ENCODE results near the gene CHGA. TPM values are rescaled to one million over a fixed set of nuclear protein-coding genes. Genes with fewer than 3 reads are reported as not detected.

The CHGA gene
- total and polyA plus RNA-seq, 4 donors, result 0.47 to 4.4 (median 0.82) TPM

- peaks cover 0 to 5% (median 0%) of the 10 kb centered on the region in 3 donors for H3K27me3 ChIP-seq (ENCODE audit: control insufficient read depth in 3 of 3, insufficient read depth in 3 of 3, low read length in 2 of 3)
- peaks cover 0 to 6% (median 0%) of the 10 kb centered on the region in 4 donors for H3K9me3 ChIP-seq (ENCODE audit: control insufficient read depth in 4 of 4, insufficient read depth in 3 of 4, low read length in 3 of 4)
- H3K9ac ChIP-seq (ENCODE audit: insufficient read depth in 1 of 2, low read length in 2 of 2), result no peak overlapping the region
- 74 to 80% methylated on average over 14 of the region's 14 CpGs for WGBS, 2 donors
- H3K36me3 ChIP-seq (ENCODE audit: control insufficient read depth in 4 of 4, insufficient read depth in 4 of 4, low read length in 4 of 4), result no peaks in the 10 kb centered on the region
- DNase-seq (no peak), ATAC-seq (ENCODE audit: insufficient read depth, low FRiP score) (no peak)
- no peaks in the 10 kb centered on the region for H3K4me1 ChIP-seq (ENCODE audit: control insufficient read depth in 5 of 5, insufficient read depth in 5 of 5, low read length in 5 of 5)
- H3K4me3 ChIP-seq, result no peak overlapping the region
- H3K27ac ChIP-seq (ENCODE audit: low read depth in 1 of 2, low read length in 1 of 2), result no peak overlapping the region
- TF ChIP-seq CTCF (IDR thresholded peaks at IDR 0.05; ENCODE audit: control extremely low read depth, extremely low read depth), result no peak
These were observed 5.7 kb upstream of the CHGA start for GRCh38 chr14:92917041-92917940.

DNA sequence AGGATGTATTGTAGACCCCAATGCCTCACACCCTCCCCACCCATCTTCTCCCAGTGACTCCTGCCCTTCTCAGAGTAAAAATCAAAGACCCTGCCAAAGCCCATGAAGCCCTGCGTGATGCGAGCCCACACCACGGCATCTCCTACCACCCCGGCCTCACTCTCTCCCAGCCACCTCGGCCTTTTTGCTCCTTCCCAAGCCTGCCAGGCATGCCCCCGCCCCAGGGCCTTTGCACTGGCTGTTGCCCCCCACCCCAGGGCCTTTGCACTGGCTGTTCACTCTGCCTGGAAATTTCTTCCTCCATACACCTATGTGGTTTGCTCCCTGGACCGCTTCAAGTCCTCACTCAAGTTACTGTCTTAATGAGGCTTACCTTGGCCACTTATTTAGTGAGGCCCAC lies 5.0 kb upstream of the CHGA start:
- H3K27me3 ChIP-seq (ENCODE audit: control insufficient read depth in 3 of 3, insufficient read depth in 3 of 3, low read length in 2 of 3), result peaks cover 0 to 7% (median 3%) of the 10 kb centered on the region in 3 donors
- DNase-seq, result no peak
- no peak overlapping the region for H3K27ac ChIP-seq (ENCODE audit: low read depth in 1 of 2, low read length in 1 of 2)
- H3K4me1 ChIP-seq (ENCODE audit: control insufficient read depth in 5 of 5, insufficient read depth in 5 of 5, low read length in 5 of 5), result peaks cover 0 to under 1% (median 0%) of the 10 kb centered on the region in 5 donors
- H3K9me3 ChIP-seq (ENCODE audit: control insufficient read depth in 4 of 4, insufficient read depth in 3 of 4, low read length in 3 of 4), result peaks cover 0 to 6% (median 0%) of the 10 kb centered on the region in 4 donors
- H3K4me3 ChIP-seq, result no peak overlapping the region
- no peaks in the 10 kb centered on the region for H3K36me3 ChIP-seq (ENCODE audit: control insufficient read depth in 4 of 4, insufficient read depth in 4 of 4, low read length in 4 of 4)
- no peak overlapping the region for H3K9ac ChIP-seq (ENCODE audit: insufficient read depth in 1 of 2, low read length in 2 of 2)
- no peak for ATAC-seq (ENCODE audit: insufficient read depth, low FRiP score)
- TF ChIP-seq CTCF (IDR thresholded peaks at IDR 0.05; ENCODE audit: control extremely low read depth, extremely low read depth), result no peak
- 82 to 88% methylated on average over 7 of the region's 7 CpGs for WGBS, 2 donors

DNA sequence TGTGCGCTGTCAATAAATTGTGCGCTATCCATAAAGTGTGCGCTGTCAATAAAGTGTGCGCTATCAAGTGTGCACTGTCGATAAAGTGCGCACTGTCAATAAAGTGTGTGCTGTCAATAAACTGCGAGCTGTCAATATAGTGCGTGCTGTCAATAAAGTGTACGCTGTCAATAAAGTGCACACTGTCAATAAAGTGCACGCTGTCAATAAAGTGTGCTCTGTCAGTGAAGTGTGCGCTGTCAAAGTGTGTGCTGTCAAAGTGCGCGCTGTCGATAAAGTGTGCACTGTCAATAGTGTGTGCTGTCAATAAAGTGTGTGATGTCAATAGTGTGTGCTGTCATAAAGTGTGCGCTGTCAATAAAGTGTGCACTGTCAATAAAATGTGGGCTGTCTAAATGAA lies 2.9 kb upstream of the CHGA start:
- ATAC-seq (ENCODE audit: insufficient read depth, low FRiP score) (no peak), DNase-seq (no peak)
- Histone ChIP-seq H3K4me1 (ENCODE audit: control insufficient read depth in 5 of 5, insufficient read depth in 5 of 5, low read length in 5 of 5) (peaks cover 0 to 4% (median 0%) of the 10 kb centered on the region in 5 donors), H3K36me3 (ENCODE audit: control insufficient read depth in 4 of 4, insufficient read depth in 4 of 4, low read length in 4 of 4) (no peaks in the 10 kb centered on the region), H3K9me3 (ENCODE audit: control insufficient read depth in 4 of 4, insufficient read depth in 3 of 4, low read length in 3 of 4) (peaks cover 0 to 5% (median 0%) of the 10 kb centered on the region in 4 donors), H3K27me3 (ENCODE audit: control insufficient read depth in 3 of 3, insufficient read depth in 3 of 3, low read length in 2 of 3) (peaks cover 0 to 8% (median 7%) of the 10 kb centered on the region in 3 donors), H3K27ac (ENCODE audit: low read depth in 1 of 2, low read length in 1 of 2) (no peak overlapping the region), H3K9ac (ENCODE audit: insufficient read depth in 1 of 2, low read length in 2 of 2) (no peak overlapping the region), H3K4me3 (no peak overlapping the region)
- WGBS, 2 donors, result 95 to 96% methylated on average over 15 of the region's 15 CpGs
- TF ChIP-seq CTCF (IDR thresholded peaks at IDR 0.05; ENCODE audit: control extremely low read depth, extremely low read depth), result no peak
